Bronchial epithelial cell (primary cell): ENCODE data around the gene PPARD. TPM values are rescaled to one million over a fixed set of nuclear protein-coding genes. Genes with fewer than 3 reads are reported as not detected.
A peak's percentile ranks its signal among the peaks of the same experiment; 100 is the strongest.

Experiments
- DNase-seq: peaks from one replicate; pipeline ENCODE4 v3.0.0-alpha.2; 2010; ENCODE audit warnings: low read depth
- FAIRE-seq: peaks from 2 replicates; lab custom pipeline; 2011; peaks lifted over from hg19 to GRCh38; lab: Jason Lieb, UNC
- H3K27me3 ChIP-seq: 2 replicates; pipeline ENCODE4 v1.5.1; 2011; ENCODE audit warnings: low read length; ENCODE audit not compliant: control insufficient read depth, insufficient read depth
- H3K36me3 ChIP-seq: 2 replicates; pipeline ENCODE4 v1.5.1; 2011; ENCODE audit warnings: low read length; ENCODE audit not compliant: control insufficient read depth, insufficient read depth
- H3K4me3 ChIP-seq: 2 replicates; pipeline ENCODE4 v1.5.1; 2011; ENCODE audit warnings: mild to moderate bottlenecking, low read depth, low read length, control low read depth
- total RNA-seq: library from RNA; depleted of rRNA; stranded (reverse); fragments of >200 nt; gene quantifications from 2 replicates; pipeline ENCODE4 v1.2.1, GENCODE V29; 2014
- TF ChIP-seq, protein P1 (sequence below): IDR thresholded peaks from 2 replicates; pipeline ENCODE4 v1.5.1; 2011; ENCODE audit warnings: mild to moderate bottlenecking, moderate library complexity, low read length, control low read depth, inconsistent platforms; ENCODE audit not compliant: insufficient read depth, severe bottlenecking

PPARD gene
- total RNA-seq, 1 donor from 2014 or later: 10.3 TPM

DNA sequence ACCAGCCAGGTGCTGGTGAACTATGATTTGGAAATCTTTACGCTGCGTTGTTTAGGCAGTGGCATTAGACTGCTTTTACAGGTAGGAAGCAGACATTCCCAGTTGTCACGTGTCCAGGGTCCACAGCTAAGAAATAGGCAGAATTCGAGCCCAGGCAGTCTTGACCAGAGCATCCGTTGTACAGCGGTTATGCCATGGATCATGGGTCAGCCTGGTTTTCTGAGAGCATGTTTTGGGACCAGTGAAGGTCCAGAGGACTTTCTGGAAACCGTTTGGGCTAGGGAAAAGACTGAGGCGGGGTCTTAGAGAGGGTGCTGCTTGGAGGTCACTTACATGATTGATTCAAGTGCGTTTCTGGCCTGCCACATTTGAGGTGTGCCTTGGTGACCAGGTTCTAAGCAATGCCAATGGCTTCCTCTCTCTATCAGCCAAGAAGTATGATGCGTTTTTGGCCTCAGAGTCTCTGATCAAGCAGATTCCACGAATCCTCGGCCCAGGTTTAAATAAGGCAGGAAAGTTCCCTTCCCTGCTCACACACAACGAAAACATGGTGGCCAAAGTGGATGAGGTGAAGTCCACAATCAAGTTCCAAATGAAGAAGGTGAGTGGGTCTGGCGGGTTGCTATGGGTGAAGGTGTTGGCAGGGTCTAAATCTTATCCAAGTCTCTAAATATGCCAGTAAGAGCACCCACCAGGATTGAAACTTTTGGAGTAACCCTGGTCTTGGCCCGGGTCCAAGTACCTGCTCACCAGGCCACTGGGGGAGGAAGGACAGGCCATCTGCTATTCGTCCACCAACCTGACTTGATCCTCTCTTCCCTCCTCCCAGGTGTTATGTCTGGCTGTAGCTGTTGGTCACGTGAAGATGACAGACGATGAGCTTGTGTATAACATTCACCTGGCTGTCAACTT lies 127.6 kb downstream of the PPARD start:
- DNase-seq: peak; percentile 50
- Histone ChIP-seq H3K36me3 (peaks cover 23% of the 10 kb centered on the region), H3K4me3 (peak overlapping the region; percentile 83), H3K27me3 (no peaks in the 10 kb centered on the region)
- TF ChIP-seq, protein P1, sequence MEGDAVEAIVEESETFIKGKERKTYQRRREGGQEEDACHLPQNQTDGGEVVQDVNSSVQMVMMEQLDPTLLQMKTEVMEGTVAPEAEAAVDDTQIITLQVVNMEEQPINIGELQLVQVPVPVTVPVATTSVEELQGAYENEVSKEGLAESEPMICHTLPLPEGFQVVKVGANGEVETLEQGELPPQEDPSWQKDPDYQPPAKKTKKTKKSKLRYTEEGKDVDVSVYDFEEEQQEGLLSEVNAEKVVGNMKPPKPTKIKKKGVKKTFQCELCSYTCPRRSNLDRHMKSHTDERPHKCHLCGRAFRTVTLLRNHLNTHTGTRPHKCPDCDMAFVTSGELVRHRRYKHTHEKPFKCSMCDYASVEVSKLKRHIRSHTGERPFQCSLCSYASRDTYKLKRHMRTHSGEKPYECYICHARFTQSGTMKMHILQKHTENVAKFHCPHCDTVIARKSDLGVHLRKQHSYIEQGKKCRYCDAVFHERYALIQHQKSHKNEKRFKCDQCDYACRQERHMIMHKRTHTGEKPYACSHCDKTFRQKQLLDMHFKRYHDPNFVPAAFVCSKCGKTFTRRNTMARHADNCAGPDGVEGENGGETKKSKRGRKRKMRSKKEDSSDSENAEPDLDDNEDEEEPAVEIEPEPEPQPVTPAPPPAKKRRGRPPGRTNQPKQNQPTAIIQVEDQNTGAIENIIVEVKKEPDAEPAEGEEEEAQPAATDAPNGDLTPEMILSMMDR: no peak
- no peak for FAIRE-seq

DNA sequence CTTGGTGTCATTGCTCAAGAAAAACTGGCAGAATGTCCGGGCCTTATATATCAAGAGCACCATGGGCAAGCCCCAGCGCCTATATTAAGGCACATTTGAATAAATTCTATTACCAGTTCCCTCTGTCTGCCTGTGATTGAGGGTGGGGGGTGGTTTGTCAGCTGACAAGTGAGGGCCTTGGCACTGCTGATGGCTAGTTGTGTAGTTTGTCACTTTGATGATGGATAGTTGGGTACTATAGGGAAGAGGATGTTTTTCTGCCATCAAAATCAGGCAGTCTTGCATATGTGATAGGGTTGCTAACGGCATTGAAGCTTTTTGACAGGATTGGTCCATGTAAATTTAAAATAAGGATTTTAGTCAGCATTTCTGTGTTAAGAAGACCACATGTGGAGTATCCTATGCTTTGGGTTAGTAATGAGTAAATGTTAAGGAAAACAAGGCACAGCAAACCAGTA lies 128.3 kb downstream of the PPARD start:
- TF ChIP-seq, protein P1: no peak
- peak overlapping the region; percentile 83 for H3K4me3 ChIP-seq
- H3K36me3 ChIP-seq: peaks cover 25% of the 10 kb centered on the region
- H3K27me3 ChIP-seq: no peaks in the 10 kb centered on the region
- DNase-seq: no peak
- FAIRE-seq: no peak

DNA sequence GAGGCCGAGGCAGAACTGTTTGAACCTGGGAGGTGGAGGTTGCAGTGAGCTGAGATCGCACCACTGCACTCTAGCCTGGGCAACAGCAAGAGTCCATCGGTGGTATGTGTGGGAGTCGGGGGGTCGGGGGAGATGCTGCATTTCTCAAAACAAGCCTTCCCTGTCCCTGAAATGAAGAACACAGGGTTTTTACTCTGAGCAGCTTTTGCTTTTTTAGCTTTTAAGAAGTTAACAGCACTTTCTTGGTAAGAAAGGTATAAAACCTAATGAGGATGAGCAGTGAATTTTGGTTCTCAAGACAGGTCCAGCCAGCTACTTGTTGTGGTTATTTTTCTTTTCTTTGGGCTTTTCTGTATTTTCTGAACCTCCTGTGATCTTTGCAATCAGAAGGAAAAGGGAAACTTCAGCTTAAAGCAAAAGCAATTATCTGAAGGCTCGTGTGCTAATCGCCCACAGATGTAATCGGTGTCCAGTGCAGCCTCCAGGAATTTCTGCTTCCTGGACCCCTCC lies 129.5 kb downstream of the PPARD start:
- Histone ChIP-seq H3K27me3 (no peaks in the 10 kb centered on the region), H3K4me3 (no peak overlapping the region), H3K36me3 (peaks cover 26% of the 10 kb centered on the region)
- FAIRE-seq (no peak), DNase-seq (no peak)
- TF ChIP-seq, protein P1: no peak

DNA sequence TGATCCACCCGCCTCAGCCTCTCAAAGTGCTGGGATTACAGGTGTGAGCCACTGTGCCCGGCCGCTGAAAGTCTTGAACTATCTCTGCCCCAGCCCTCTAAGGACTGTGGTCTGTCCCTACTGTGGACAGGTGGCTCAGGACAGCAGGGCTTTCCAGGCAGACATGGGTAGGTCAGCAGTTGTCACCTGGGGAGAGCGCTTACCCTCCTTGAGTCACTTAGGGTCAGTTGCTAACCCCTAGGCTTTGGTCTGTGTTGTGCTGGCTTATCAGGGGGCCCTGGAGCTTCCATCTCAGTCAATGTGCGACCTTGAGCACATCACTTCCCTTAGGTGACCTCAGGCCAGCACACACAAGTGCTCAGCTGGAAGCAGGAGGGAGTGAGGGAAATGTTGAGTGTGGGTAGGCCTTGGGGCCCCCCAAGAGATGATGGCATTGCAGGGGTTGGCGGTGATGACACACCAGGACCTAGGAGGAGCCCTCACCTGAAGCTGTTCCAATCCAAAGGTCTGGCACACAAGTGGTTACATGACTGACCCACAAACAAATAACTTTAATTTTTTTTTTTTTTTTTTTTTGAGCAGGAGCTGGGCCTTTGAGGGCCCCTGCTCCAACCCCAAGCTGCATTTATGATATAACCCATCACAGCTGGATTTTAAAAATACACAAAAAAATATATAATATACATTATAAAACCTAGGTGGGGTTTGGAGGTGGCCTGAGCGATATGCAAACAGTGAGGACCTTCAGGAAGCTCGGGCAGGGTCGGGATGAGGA lies 130.9 kb downstream of the PPARD start:
- FAIRE-seq (no peak), DNase-seq (no peak)
- H3K4me3 ChIP-seq: no peak overlapping the region
- H3K36me3 ChIP-seq: peaks cover 32% of the 10 kb centered on the region
- TF ChIP-seq, protein P1: no peak
- no peaks in the 10 kb centered on the region for H3K27me3 ChIP-seq

DNA sequence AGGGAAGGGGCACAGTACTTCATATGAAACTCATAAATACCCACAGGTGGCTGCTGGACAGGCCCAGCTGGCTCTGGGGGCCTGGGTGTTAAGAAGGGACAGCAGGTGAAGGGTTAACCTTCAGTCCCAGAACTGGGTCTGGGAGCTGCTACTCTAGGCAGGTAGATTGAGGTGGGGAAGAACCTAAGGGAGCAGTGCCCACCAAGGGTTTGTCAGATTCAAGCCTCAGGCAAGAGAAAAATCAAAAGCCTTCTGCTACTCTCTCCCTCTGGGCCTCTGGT lies 131.4 kb downstream of the PPARD start:
- TF ChIP-seq, protein P1: no peak
- Histone ChIP-seq H3K36me3 (peaks cover 35% of the 10 kb centered on the region), H3K27me3 (no peaks in the 10 kb centered on the region), H3K4me3 (no peak overlapping the region)
- no peak for FAIRE-seq
- no peak for DNase-seq
